ENCODE data around the gene SRMS. TPM values are rescaled to one million over a fixed set of nuclear protein-coding genes. Genes with fewer than 3 reads are reported as not detected.
A peak's percentile ranks its signal among the peaks of the same experiment; 100 is the strongest.

Gene SRMS
- total RNA-seq, 1 experiment from 2014 or later, result 0.79 TPM

GRCh38 chr20:63518946-63519667 lies 28.4 kb downstream of the SRMS start:
- Histone ChIP-seq H2BK15ac (ENCODE audit: low read depth, low read length) (no peak overlapping the region), H4K91ac (ENCODE audit: insufficient read length, low read depth, low read length) (no peak overlapping the region), H3K23me2 (ENCODE audit: insufficient read length, low read depth, low read length, poor library complexity, severe bottlenecking) (peaks cover 10% of the 10 kb centered on the region), H3K9me3 (ENCODE audit: control insufficient read depth, low read depth, low read length) (no peaks in the 10 kb centered on the region), H2BK5ac (ENCODE audit: insufficient read length, low read length) (no peak overlapping the region), H2BK20ac (ENCODE audit: low read depth, low read length, poor library complexity, severe bottlenecking) (no peak overlapping the region), H3K4me2 (ENCODE audit: insufficient read depth, insufficient read length, low read length) (peak overlapping the region; percentile 72), H2BK120ac (ENCODE audit: low read depth, low read length, poor library complexity, severe bottlenecking) (no peak overlapping the region), H3K79me2 (ENCODE audit: insufficient read depth, low read length) (no peaks in the 10 kb centered on the region; the same call in 1 of the 2 replicates), H3K27me3 (ENCODE audit: insufficient read depth, low read length) (no peaks in the 10 kb centered on the region), H4K8ac (replicated peaks; ENCODE audit: insufficient read length, low read depth, low read length) (no peak overlapping the region), H2BK12ac (ENCODE audit: insufficient read length, low read depth, low read length) (no peak overlapping the region), H4K5ac (ENCODE audit: insufficient read length, low read depth, low read length) (peak overlapping the region; percentile 64), H3K27ac (ENCODE audit: insufficient read length, low read depth, low read length) (no peak overlapping the region), H3K23ac (ENCODE audit: insufficient read length, low read depth, low read length) (no peak overlapping the region), H3T11ph (ENCODE audit: low read length) (no peak overlapping the region), H2AFZ (ENCODE audit: low read length) (no peak overlapping the region), H4K20me1 (ENCODE audit: control insufficient read depth, insufficient read depth, insufficient read length) (no peaks in the 10 kb centered on the region), H3K4ac (ENCODE audit: low read depth, low read length) (no peak overlapping the region), H3K79me1 (ENCODE audit: insufficient read depth, low read depth, low read length, poor library complexity, severe bottlenecking) (peaks cover 4% of the 10 kb centered on the region), H3K14ac (ENCODE audit: insufficient read depth, low read length) (peak overlapping the region; percentile 78), H2AK5ac (ENCODE audit: insufficient read length, low read length) (no peak overlapping the region), H3K56ac (ENCODE audit: insufficient read length, low read depth, low read length) (no peak overlapping the region), H3K18ac (ENCODE audit: insufficient read length, low read depth, low read length) (peak overlapping the region; percentile 39), H3K9ac (ENCODE audit: extremely low read depth, insufficient read length, low read length) (no peak overlapping the region), H3K4me1 (ENCODE audit: insufficient read depth, low read length) (no peaks in the 10 kb centered on the region; the same call in 1 of the 2 replicates)
- peaks cover 7 to 21% of the 10 kb centered on the region in 2 experiments; a peak in 4 of 5 replicates for H3K9me3 Mint-ChIP-seq
- H3K36me3 Mint-ChIP-seq (ENCODE audit: insufficient read depth in 1 of 3, low read depth in 3 of 3), result peaks cover 16 to 50% (median 22%) of the 10 kb centered on the region in 3 experiments; a peak in 6 of 7 replicates
- H3K4me1 Mint-ChIP-seq, result peaks cover 2 to 25% of the 10 kb centered on the region in 2 experiments; a peak in 2 of 4 replicates
- peak overlapping the region; percentile 63 to 85 for H3K4me3 Mint-ChIP-seq
- H3K27me3 Mint-ChIP-seq (ENCODE audit: low read depth), result peaks cover 19% of the 10 kb centered on the region
- WGBS (ENCODE audit: extremely low coverage, insufficient read length, low lambda C conversion rate), result no CpG with 5 or more reads among the region's 32 CpGs
- TF ChIP-seq CTCF (conservative IDR thresholded peaks at IDR 0.05), result peak; percentile 10; the same call in 1 of the 3 replicates
- H3K27ac Mint-ChIP-seq, result no peak overlapping the region
- DNase-seq, result peak; percentile 41

Data from H9 (cell line).